Osteoblast (primary cell): ENCODE measurements around the gene CDH8. TPM values are rescaled to one million over a fixed set of nuclear protein-coding genes. Genes with fewer than 3 reads are reported as not detected.

Experiments used
- DNase-seq: peaks from one replicate; pipeline ENCODE4 v3.0.0; 2011; ENCODE audit warnings: low spot score, mixed read lengths; ENCODE audit not compliant: insufficient read length; ENCODE audit errors: missing footprints
- H2AFZ ChIP-seq: 2 replicates; pipeline ENCODE4 v1.6.0; 2011; ENCODE audit warnings: mild to moderate bottlenecking, low read length
- H3K27ac ChIP-seq: 2 replicates; pipeline ENCODE4 v1.5.1; 2011; ENCODE audit warnings: mild to moderate bottlenecking, low read depth, low read length, moderate library complexity
- H3K27me3 ChIP-seq: 2 replicates; pipeline ENCODE4 v1.6.0; 2012; ENCODE audit warnings: mild to moderate bottlenecking, control low read depth, inconsistent platforms, low read length, moderate library complexity; ENCODE audit not compliant: insufficient read depth
- H3K36me3 ChIP-seq: 2 replicates; pipeline ENCODE4 v1.5.1; 2011; ENCODE audit warnings: mild to moderate bottlenecking, low read length, control low read depth, moderate library complexity; ENCODE audit not compliant: insufficient read depth
- H3K4me1 ChIP-seq: 2 replicates; pipeline ENCODE4 v1.5.1; 2011; ENCODE audit warnings: mild to moderate bottlenecking, low read length, control low read depth, moderate library complexity; ENCODE audit not compliant: insufficient read depth
- H3K4me2 ChIP-seq: 2 replicates; pipeline ENCODE4 v1.6.0; 2011; ENCODE audit warnings: mild to moderate bottlenecking, low read length; ENCODE audit not compliant: insufficient read depth
- H3K4me3 ChIP-seq: fragments of 200-600 bp; sonication (generic); 3 replicates; pipeline ENCODE4 v1.5.1; 2012; ENCODE audit warnings: mild to moderate bottlenecking, low read length, inconsistent platforms; ENCODE audit not compliant: insufficient read depth
- H3K79me2 ChIP-seq: 2 replicates; pipeline ENCODE4 v1.6.0; 2012; ENCODE audit warnings: mild to moderate bottlenecking, low read length, control low read depth, inconsistent platforms; ENCODE audit not compliant: insufficient read depth
- H3K9me3 ChIP-seq: 2 replicates; pipeline ENCODE4 v1.5.1; 2011; ENCODE audit warnings: low read depth, low read length, control low read depth
- H4K20me1 ChIP-seq: 2 replicates; pipeline ENCODE4 v1.6.0; 2012; ENCODE audit warnings: mild to moderate bottlenecking, low read length, control low read depth; ENCODE audit not compliant: insufficient read depth
- total RNA-seq: library from RNA; depleted of rRNA; stranded (reverse); fragments of >200 nt; gene quantifications from 2 replicates; pipeline ENCODE4 v1.2.3, GENCODE V29; 2012
- TF ChIP-seq, protein P1 (sequence below): IDR thresholded peaks from 2 replicates; pipeline ENCODE4 v1.5.1; 2011; ENCODE audit warnings: mild to moderate bottlenecking, low read depth, low read length, moderate library complexity; ENCODE audit errors: extremely low read depth

Gene CDH8
- total RNA-seq, 1 donor = not detected

DNA sequence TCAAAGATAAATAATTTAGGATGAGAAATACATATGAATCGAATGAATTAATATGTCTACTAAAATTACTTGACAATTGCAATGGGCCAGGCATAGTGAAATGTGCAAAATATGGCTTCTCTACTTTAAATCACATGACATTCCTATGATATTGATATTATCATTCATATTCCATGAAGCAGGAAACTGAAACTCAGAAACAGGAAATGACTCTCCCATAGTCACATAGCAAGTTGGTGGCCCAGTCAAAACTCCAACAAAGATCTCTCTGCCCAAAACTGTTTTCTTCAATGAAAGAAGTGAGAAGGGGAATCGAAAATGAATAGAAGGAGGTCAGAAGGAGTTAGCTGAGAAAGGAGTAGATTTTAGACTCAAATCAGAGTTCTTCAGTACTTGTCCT, 272.2 kb downstream of the CDH8 start:
- Histone ChIP-seq H3K4me3 (no peak overlapping the region), H4K20me1 (no peaks in the 10 kb centered on the region), H3K4me1 (no peaks in the 10 kb centered on the region), H3K27ac (no peak overlapping the region), H3K36me3 (no peaks in the 10 kb centered on the region), H3K9me3 (no peaks in the 10 kb centered on the region), H3K27me3 (no peaks in the 10 kb centered on the region), H3K4me2 (no peak overlapping the region), H2AFZ (no peak overlapping the region), H3K79me2 (no peaks in the 10 kb centered on the region)
- DNase-seq = no peak
- TF ChIP-seq, protein P1, sequence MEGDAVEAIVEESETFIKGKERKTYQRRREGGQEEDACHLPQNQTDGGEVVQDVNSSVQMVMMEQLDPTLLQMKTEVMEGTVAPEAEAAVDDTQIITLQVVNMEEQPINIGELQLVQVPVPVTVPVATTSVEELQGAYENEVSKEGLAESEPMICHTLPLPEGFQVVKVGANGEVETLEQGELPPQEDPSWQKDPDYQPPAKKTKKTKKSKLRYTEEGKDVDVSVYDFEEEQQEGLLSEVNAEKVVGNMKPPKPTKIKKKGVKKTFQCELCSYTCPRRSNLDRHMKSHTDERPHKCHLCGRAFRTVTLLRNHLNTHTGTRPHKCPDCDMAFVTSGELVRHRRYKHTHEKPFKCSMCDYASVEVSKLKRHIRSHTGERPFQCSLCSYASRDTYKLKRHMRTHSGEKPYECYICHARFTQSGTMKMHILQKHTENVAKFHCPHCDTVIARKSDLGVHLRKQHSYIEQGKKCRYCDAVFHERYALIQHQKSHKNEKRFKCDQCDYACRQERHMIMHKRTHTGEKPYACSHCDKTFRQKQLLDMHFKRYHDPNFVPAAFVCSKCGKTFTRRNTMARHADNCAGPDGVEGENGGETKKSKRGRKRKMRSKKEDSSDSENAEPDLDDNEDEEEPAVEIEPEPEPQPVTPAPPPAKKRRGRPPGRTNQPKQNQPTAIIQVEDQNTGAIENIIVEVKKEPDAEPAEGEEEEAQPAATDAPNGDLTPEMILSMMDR = no peak

- no peaks in the 10 kb centered on the region for H4K20me1 ChIP-seq
- H3K4me3 ChIP-seq = no peak overlapping the region
- H3K27me3 ChIP-seq = no peaks in the 10 kb centered on the region
- TF ChIP-seq, protein P1 = no peak
- H3K79me2 ChIP-seq = no peaks in the 10 kb centered on the region
- DNase-seq = no peak
- H3K4me1 ChIP-seq = no peaks in the 10 kb centered on the region
- H3K4me2 ChIP-seq = no peak overlapping the region
- H3K27ac ChIP-seq = no peak overlapping the region
- H3K36me3 ChIP-seq = no peaks in the 10 kb centered on the region
- H2AFZ ChIP-seq = no peak overlapping the region
- no peaks in the 10 kb centered on the region for H3K9me3 ChIP-seq
Observed at GRCh38 chr16:61763013-61763412, 273.2 kb downstream of the CDH8 start.

- Histone ChIP-seq H2AFZ (no peak overlapping the region), H3K4me3 (no peak overlapping the region), H3K36me3 (no peaks in the 10 kb centered on the region), H3K9me3 (no peaks in the 10 kb centered on the region), H3K27me3 (no peaks in the 10 kb centered on the region), H3K4me2 (no peak overlapping the region), H3K79me2 (no peaks in the 10 kb centered on the region), H3K4me1 (no peaks in the 10 kb centered on the region), H4K20me1 (no peaks in the 10 kb centered on the region), H3K27ac (no peak overlapping the region)
- no peak for DNase-seq
- TF ChIP-seq, protein P1 = no peak
Observed at GRCh38 chr16:61730997-61731396, 305.2 kb downstream of the CDH8 start.

DNA sequence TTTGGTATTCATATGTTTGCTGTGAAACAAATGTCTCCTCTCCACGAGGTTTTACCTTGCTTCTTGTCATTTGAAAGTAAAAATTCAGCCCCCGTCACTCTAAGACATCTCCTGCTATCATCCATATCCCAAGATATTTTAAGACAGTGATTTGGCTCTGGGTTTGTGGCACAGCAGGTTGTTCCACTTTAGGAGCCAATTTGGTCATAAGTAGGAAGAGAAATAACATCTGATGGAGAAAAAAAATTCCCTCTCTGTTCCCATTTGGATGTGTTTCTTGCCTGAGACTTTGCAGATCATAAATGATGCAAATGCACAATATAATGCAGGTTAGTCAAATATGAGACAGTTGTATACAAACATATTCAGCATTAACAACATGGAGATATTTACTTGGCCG, 309.5 kb downstream of the CDH8 start:
- DNase-seq = no peak
- Histone ChIP-seq H3K27ac (no peak overlapping the region), H3K36me3 (no peaks in the 10 kb centered on the region), H3K9me3 (no peaks in the 10 kb centered on the region), H3K79me2 (no peaks in the 10 kb centered on the region), H3K4me3 (no peak overlapping the region), H3K27me3 (no peaks in the 10 kb centered on the region), H3K4me2 (no peak overlapping the region), H3K4me1 (no peaks in the 10 kb centered on the region), H2AFZ (no peak overlapping the region), H4K20me1 (no peaks in the 10 kb centered on the region)
- TF ChIP-seq, protein P1 = no peak
